ENCODE data around the gene BYSL.

DNA sequence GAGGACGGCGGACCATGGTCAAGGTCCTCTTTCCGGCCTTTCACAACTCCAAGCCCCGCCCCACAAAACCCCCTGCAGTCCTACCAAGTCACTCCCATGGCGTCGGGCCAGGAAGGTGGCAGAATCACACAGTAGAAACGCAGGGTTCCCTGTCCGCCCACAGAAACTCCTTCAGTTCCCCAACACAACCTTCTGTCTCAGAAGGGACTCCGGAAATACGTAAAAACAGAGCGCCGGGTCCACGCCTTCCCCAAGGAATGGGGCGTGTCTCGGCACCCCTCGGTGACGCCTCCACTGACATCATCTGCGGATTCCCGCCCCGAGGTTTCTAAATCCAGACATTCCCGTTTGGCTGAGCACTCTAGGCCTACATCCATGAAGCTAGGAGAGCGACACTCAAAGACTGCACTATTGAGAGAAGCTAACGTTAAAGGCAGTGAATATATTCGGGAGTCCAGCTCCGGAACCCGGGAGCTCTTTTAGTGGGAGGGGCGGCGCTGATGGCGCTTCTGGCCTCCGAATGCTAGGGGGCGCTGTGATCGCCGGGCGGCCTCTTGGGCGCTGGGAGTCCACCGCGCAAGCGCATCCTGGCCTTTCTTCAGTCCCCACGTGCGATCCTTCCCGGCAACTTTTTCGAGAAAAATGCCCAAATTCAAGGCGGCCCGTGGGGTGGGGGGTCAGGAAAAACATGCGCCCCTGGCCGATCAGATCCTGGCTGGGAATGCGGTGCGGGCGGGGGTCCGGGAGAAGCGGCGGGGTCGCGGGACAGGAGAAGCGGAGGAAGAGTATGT, at the start of gene BYSL, which contains the start of gene MED20:
- TF ChIP-seq, protein P1, sequence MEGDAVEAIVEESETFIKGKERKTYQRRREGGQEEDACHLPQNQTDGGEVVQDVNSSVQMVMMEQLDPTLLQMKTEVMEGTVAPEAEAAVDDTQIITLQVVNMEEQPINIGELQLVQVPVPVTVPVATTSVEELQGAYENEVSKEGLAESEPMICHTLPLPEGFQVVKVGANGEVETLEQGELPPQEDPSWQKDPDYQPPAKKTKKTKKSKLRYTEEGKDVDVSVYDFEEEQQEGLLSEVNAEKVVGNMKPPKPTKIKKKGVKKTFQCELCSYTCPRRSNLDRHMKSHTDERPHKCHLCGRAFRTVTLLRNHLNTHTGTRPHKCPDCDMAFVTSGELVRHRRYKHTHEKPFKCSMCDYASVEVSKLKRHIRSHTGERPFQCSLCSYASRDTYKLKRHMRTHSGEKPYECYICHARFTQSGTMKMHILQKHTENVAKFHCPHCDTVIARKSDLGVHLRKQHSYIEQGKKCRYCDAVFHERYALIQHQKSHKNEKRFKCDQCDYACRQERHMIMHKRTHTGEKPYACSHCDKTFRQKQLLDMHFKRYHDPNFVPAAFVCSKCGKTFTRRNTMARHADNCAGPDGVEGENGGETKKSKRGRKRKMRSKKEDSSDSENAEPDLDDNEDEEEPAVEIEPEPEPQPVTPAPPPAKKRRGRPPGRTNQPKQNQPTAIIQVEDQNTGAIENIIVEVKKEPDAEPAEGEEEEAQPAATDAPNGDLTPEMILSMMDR (IDR thresholded peaks at IDR 0.05) = peak; percentile 95 to 98 (median 97)
- peak; percentile 53 for TF ChIP-seq POLR2A (IDR thresholded peaks at IDR 0.05)
- TF ChIP-seq POLR2AphosphoS5 (IDR thresholded peaks at IDR 0.05) = peak; percentile 50 to 89 (median 78)

Measured in breast epithelium (tissue), 3 donors.